Endothelial cell of umbilical vein (primary cell): ENCODE data around the gene HOXB6. TPM values are rescaled to one million over a fixed set of nuclear protein-coding genes. Genes with fewer than 3 reads are reported as not detected.

Source experiments
- BruUV-seq: library from RNA; stranded (reverse); fragments of 400-500 nt; replicated peaks from 2 replicates; lab custom pipeline; 2021; lab: Mats Ljungman, UMichigan
- CTCF ChIA-PET: fragments of 300-600, 350-600 bp; sonication (Branson Sonifier 250); formaldehyde crosslinking; loops from one replicate; lab custom pipeline; 2021; ENCODE audit warnings: antibody characterized with exemption, inconsistent platforms; lab: Charles Lee
- POLR2A ChIA-PET: fragments of 300-600, 350-600 bp; sonication (Branson Sonifier 250); formaldehyde crosslinking; loops from one replicate; lab custom pipeline; 2021; ENCODE audit warnings: antibody characterized with exemption, inconsistent platforms; lab: Charles Lee
- DNase-seq: peaks from one replicate; pipeline ENCODE4 v3.0.0-alpha.2; 2011; ENCODE audit warnings: low read depth, low spot score
- FAIRE-seq: peaks from 2 replicates; lab custom pipeline; 2011; peaks lifted over from hg19 to GRCh38; lab: Jason Lieb, UNC
- H2AFZ ChIP-seq: 2 replicates; pipeline ENCODE4 v1.6.0; 2012; ENCODE audit warnings: low read depth, low read length, control low read depth, inconsistent platforms
- H3K27ac ChIP-seq: 2 replicates; pipeline ENCODE4 v1.5.1; 2011; ENCODE audit warnings: low read depth, mild to moderate bottlenecking, control low read depth, low read length, moderate library complexity; ENCODE audit not compliant: insufficient read depth
- H3K27me3 ChIP-seq, 2 experiments: 2 replicates each; pipeline versions ENCODE4 v1.6.0 to v1.6.1; 2011; ENCODE audit warnings: low read length in 2 of 2, mixed read lengths in 1 of 2; ENCODE audit not compliant: control insufficient read depth in 2 of 2, insufficient read depth in 2 of 2
- H3K36me3 ChIP-seq, 2 experiments: 2 replicates in 1 of 2; 3 replicates in 1 of 2; pipeline ENCODE4 v1.5.1; 2011; ENCODE audit warnings: low read length in 2 of 2, mild to moderate bottlenecking in 1 of 2, moderate library complexity in 1 of 2; ENCODE audit not compliant: control insufficient read depth in 2 of 2, insufficient read depth in 2 of 2; ENCODE audit errors: extremely low read depth in 1 of 2
- H3K4me1 ChIP-seq: 3 replicates; pipeline ENCODE4 v1.5.1; 2011; ENCODE audit warnings: mild to moderate bottlenecking, low read length; ENCODE audit not compliant: control insufficient read depth, insufficient read depth; ENCODE audit errors: extremely low read depth
- H3K4me2 ChIP-seq: 2 replicates; pipeline ENCODE4 v1.6.1; 2011; ENCODE audit warnings: low read length, control low read depth, mixed read lengths; ENCODE audit not compliant: insufficient read depth
- H3K4me3 ChIP-seq, 3 experiments: fragments of 200-600 bp in 1 of 3; sonication (generic), shearing (Covaris generic) in 1 of 3; replicated peaks in 1 of 3; 2 replicates each; pipeline ENCODE4 v1.5.1; 2011 to 2016; ENCODE audit warnings: control low read depth in 3 of 3, low read length in 3 of 3, mild to moderate bottlenecking in 2 of 3, inconsistent platforms in 1 of 3, low read depth in 1 of 3, moderate library complexity in 1 of 3; ENCODE audit not compliant: insufficient read depth in 1 of 3
- H3K79me2 ChIP-seq: 2 replicates; pipeline ENCODE4 v1.6.0; 2012; ENCODE audit warnings: low read length, inconsistent platforms; ENCODE audit not compliant: control insufficient read depth, insufficient read depth
- H3K9ac ChIP-seq: replicated peaks from 2 replicates; pipeline ENCODE3; 2011; ENCODE audit warnings: low read length, control low read depth; ENCODE audit not compliant: insufficient read depth; ENCODE audit errors: extremely low read depth
- H3K9me1 ChIP-seq: replicated peaks from 3 replicates; pipeline ENCODE4 v1.6.0; 2011; ENCODE audit warnings: mild to moderate bottlenecking, low read length; ENCODE audit not compliant: control insufficient read depth, insufficient read depth; ENCODE audit errors: extremely low read depth
- H3K9me3 ChIP-seq: replicated peaks from 2 replicates; pipeline ENCODE4 v1.5.1; 2012; ENCODE audit warnings: low read length, inconsistent platforms; ENCODE audit not compliant: control insufficient read depth, insufficient read depth
- H4K20me1 ChIP-seq: replicated peaks from 2 replicates; pipeline ENCODE3; 2011; ENCODE audit warnings: mild to moderate bottlenecking, low read length; ENCODE audit not compliant: control insufficient read depth, insufficient read depth; ENCODE audit errors: extremely low read depth
- EZH2 ChIP-seq: IDR thresholded peaks from 2 replicates; pipeline ENCODE4 v1.6.1; 2012; ENCODE audit warnings: borderline replicate concordance, low read depth, mild to moderate bottlenecking, moderate library complexity, low read length, inconsistent platforms; ENCODE audit not compliant: severe bottlenecking
- FOS ChIP-seq: IDR thresholded peaks from 2 replicates; pipeline ENCODE4 v1.6.1; 2011; ENCODE audit warnings: mild to moderate bottlenecking, low read length, moderate library complexity, borderline replicate concordance; ENCODE audit not compliant: insufficient read depth
- GATA2 ChIP-seq: IDR thresholded peaks from 2 replicates; pipeline ENCODE4 v1.7.0; 2011; ENCODE audit warnings: low read depth, mild to moderate bottlenecking, moderate library complexity, mixed read lengths, low read length; ENCODE audit not compliant: insufficient read length, insufficient read depth
- JUN ChIP-seq: IDR thresholded peaks from 2 replicates; pipeline ENCODE4 v1.6.1; 2011; ENCODE audit warnings: borderline replicate concordance, low read depth; ENCODE audit not compliant: insufficient read length, insufficient read depth
- MYC ChIP-seq: IDR thresholded peaks from one replicate; pipeline ENCODE4 v1.6.1; 2011; ENCODE audit warnings: mild to moderate bottlenecking, low read depth, low read length
- POLR2A ChIP-seq: IDR thresholded peaks from 2 replicates; pipeline ENCODE4 v1.6.1; 2012; ENCODE audit warnings: low read depth, mild to moderate bottlenecking, control low read depth, low read length
- POLR2AphosphoS5 ChIP-seq: IDR thresholded peaks from 2 replicates; pipeline ENCODE4 v1.6.1; 2012; ENCODE audit warnings: low read depth, mild to moderate bottlenecking, control low read depth, low read length, moderate library complexity; ENCODE audit not compliant: insufficient read depth
- dilution Hi-C: fragments of 300-500 bp; cut with MboI; formaldehyde crosslinking; loops from one replicate; pipeline ENCODE4 v1.15.0; 2019; ENCODE audit warnings: low sequenced_read_pairs; ENCODE audit not compliant: extremely low pct_ligation_motif_present
- intact Hi-C: fragments of 100-400 bp; cut with micrococcal nuclease; formaldehyde crosslinking; loops from one replicate; pipeline ENCODE4 v1.10.0; 2022
- polyA plus RNA-seq, 4 experiments: library from polyadenylated mRNA; depleted of rRNA in 3 of 4; stranded (reverse) in 3 of 4; unstranded in 1 of 4; fragments of >200 nt; gene quantifications; 2 replicates each; pipeline versions ENCODE4 v1.2.1 to v1.2.3, GENCODE V29; 2011 to 2012; ENCODE audit warnings: missing spikeins in 1 of 4
- total RNA-seq: library from RNA; stranded (reverse); gene quantifications from 2 replicates; pipeline ENCODE4 v1.2.3, GENCODE V29; 2021
- TF ChIP-seq, protein P1 (sequence below), 2 donors: IDR thresholded peaks; 1 replicate in 1 of 2; 2 replicates in 1 of 2; pipeline ENCODE4 v1.5.1; 2011; ENCODE audit warnings: low read length in 2 of 2, mild to moderate bottlenecking in 2 of 2, moderate library complexity in 2 of 2, control low read depth in 1 of 2, inconsistent platforms in 1 of 2, low read depth in 1 of 2; ENCODE audit not compliant: insufficient read depth in 1 of 2; ENCODE audit errors: extremely low read depth in 1 of 2
- TF ChIP-seq, protein P2 (sequence below): IDR thresholded peaks from 2 replicates; pipeline ENCODE4 v1.6.1; 2011; ENCODE audit not compliant: insufficient read depth, insufficient read length

HOXB6 gene
- total and polyA plus RNA-seq, 2 donors (not counting 3 experiments of a cell fraction or from before 2014, with no cell fraction given) = 8.8 to 24.0 TPM

GRCh38 chr17:48566717-48567116, 38.1 kb downstream of the HOXB6 start:
- CTCF ChIA-PET = interaction anchor here (1.5 to 6.1 kb wide), 4 partner anchors 10 to 351 kb away, joined by 5 to 28 read pairs (median 14); no protein-coding TSS in a partner anchor
- Histone ChIP-seq H3K4me2 (no peak overlapping the region), H3K9ac (no peak overlapping the region), H3K9me1 (no peaks in the 10 kb centered on the region), H3K79me2 (peaks cover 92% of the 10 kb centered on the region), H3K4me1 (peaks cover 68% of the 10 kb centered on the region), H3K4me3 (no peak overlapping the region), H3K27ac (no peak overlapping the region), H4K20me1 (no peaks in the 10 kb centered on the region), H3K36me3 (peaks cover 0 to 3% of the 10 kb centered on the region in 2 experiments), H3K27me3 (no peaks in the 10 kb centered on the region), H2AFZ (no peak overlapping the region), H3K9me3 (no peaks in the 10 kb centered on the region)
- DNase-seq (no peak), FAIRE-seq (no peak)
- dilution Hi-C loops = no loop called here
- POLR2A ChIA-PET = interaction anchor here (0.7 kb wide), 1 partner anchor 10 kb away, joined by 3 read pairs; no protein-coding TSS in a partner anchor
- TF ChIP-seq GATA2 (no peak), JUN (no peak), POLR2A (no peak), FOS (no peak), POLR2AphosphoS5 (no peak), EZH2 (no peak), MYC (no peak)
- TF ChIP-seq, protein P1, sequence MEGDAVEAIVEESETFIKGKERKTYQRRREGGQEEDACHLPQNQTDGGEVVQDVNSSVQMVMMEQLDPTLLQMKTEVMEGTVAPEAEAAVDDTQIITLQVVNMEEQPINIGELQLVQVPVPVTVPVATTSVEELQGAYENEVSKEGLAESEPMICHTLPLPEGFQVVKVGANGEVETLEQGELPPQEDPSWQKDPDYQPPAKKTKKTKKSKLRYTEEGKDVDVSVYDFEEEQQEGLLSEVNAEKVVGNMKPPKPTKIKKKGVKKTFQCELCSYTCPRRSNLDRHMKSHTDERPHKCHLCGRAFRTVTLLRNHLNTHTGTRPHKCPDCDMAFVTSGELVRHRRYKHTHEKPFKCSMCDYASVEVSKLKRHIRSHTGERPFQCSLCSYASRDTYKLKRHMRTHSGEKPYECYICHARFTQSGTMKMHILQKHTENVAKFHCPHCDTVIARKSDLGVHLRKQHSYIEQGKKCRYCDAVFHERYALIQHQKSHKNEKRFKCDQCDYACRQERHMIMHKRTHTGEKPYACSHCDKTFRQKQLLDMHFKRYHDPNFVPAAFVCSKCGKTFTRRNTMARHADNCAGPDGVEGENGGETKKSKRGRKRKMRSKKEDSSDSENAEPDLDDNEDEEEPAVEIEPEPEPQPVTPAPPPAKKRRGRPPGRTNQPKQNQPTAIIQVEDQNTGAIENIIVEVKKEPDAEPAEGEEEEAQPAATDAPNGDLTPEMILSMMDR (IDR thresholded peaks at IDR 0.05; ENCODE audit: extremely low read depth in 1 of 2, insufficient read depth in 1 of 2, low read depth in 1 of 2, low read length in 2 of 2) = no peak
- TF ChIP-seq, protein P2, sequence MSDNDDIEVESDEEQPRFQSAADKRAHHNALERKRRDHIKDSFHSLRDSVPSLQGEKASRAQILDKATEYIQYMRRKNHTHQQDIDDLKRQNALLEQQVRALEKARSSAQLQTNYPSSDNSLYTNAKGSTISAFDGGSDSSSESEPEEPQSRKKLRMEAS = no peak
- no TSS peak for BruUV-seq
- intact Hi-C loops = no loop called here
